HCT116 (cell line): ENCODE measurements around the gene ALOX12B. TPM values are rescaled to one million over a fixed set of nuclear protein-coding genes. Genes with fewer than 3 reads are reported as not detected.

Source experiments
- ATAC-seq: fragments of 200-7000 bp; cut with Tn5 transposase; 2 replicates; pipeline ENCODE4 v1.9.1; 2020; ENCODE audit warnings: mild to moderate bottlenecking, moderate library complexity
- BruUV-seq: library from RNA; stranded (reverse); fragments of 400-500 nt; replicated peaks from 2 replicates; lab custom pipeline; 2021; lab: Mats Ljungman, UMichigan
- CTCF ChIA-PET: fragments of 300-600 bp; sonication (Branson Sonifier 250); formaldehyde crosslinking; loops from one replicate; lab custom pipeline; 2021; ENCODE audit warnings: antibody characterized with exemption; lab: Charles Lee
- POLR2A ChIA-PET: fragments of 300-600, 350-600 bp; sonication (Branson Sonifier 250); formaldehyde crosslinking; loops from one replicate; lab custom pipeline; 2021; ENCODE audit warnings: antibody characterized with exemption; lab: Charles Lee
- RAD21 ChIA-PET, 2 experiments: fragments of 300-600 bp; sonication (Branson Sonifier 250); formaldehyde crosslinking; loops; one replicate each; lab custom pipeline; 2023; ENCODE audit warnings: low total read pairs in 2 of 2; ENCODE audit not compliant: uncharacterized antibody in 2 of 2, unreplicated experiment in 2 of 2, low non-redundant PET in 1 of 2; lab: Charles Lee
- DNase-seq: peaks from one replicate; pipeline ENCODE4 v3.0.0-alpha.2; 2010; ENCODE audit warnings: low read depth, low spot score
- H2AFZ ChIP-seq: fragments of 200-600 bp; shearing (Covaris generic), sonication (generic); 2 replicates; pipeline ENCODE4 v1.6.1; 2017; ENCODE audit warnings: low read depth, mixed run types, mixed read lengths, antibody characterized with exemption, low read length; ENCODE audit not compliant: poor library complexity, severe bottlenecking
- H3K27ac ChIP-seq: 2 replicates; pipeline ENCODE4 v1.5.1; 2012; ENCODE audit warnings: low read depth, low read length
- H3K27me3 ChIP-seq: fragments of 200-600 bp; sonication (generic); 2 replicates; pipeline ENCODE4 v1.6.1; 2016; ENCODE audit warnings: mixed run types, low read length, mixed read lengths; ENCODE audit not compliant: insufficient read depth
- H3K36me3 ChIP-seq, 2 experiments: fragments of 200-500 bp in 1 of 2; fragments of 200-600 bp in 1 of 2; sonication (Bioruptor generic) in 1 of 2; sonication (generic) in 1 of 2; 2 replicates each; pipeline versions ENCODE4 v1.5.1 to v1.6.1; 2014 to 2016; ENCODE audit warnings: low read length in 2 of 2, inconsistent platforms in 1 of 2, mixed read lengths in 1 of 2, mixed run types in 1 of 2; ENCODE audit not compliant: insufficient read depth in 2 of 2, control insufficient read depth in 1 of 2
- H3K4me1 ChIP-seq, 2 experiments: fragments of 200-600 bp in 1 of 2; sonication (generic) in 1 of 2; 2 replicates each; pipeline versions ENCODE4 v1.5.1 to v1.6.1; 2012 to 2017; ENCODE audit warnings: low read length in 2 of 2, inconsistent platforms in 1 of 2, mild to moderate bottlenecking in 1 of 2, mixed read lengths in 1 of 2, mixed run types in 1 of 2, moderate library complexity in 1 of 2; ENCODE audit not compliant: insufficient read depth in 2 of 2, control insufficient read depth in 1 of 2
- H3K4me2 ChIP-seq: fragments of 200-600 bp; sonication (generic); 2 replicates; pipeline ENCODE4 v1.6.1; 2017; ENCODE audit warnings: mixed run types, low read length, mixed read lengths
- H3K4me3 ChIP-seq, 2 experiments: fragments of 200-600 bp in 1 of 2; sonication (generic) in 1 of 2; replicated peaks in 1 of 2; 2 replicates each; pipeline ENCODE4 v1.5.1; 2011 to 2016; ENCODE audit warnings: low read length in 2 of 2, control low read depth in 1 of 2, low read depth in 1 of 2, mild to moderate bottlenecking in 1 of 2, mixed read lengths in 1 of 2, mixed run types in 1 of 2
- H3K79me2 ChIP-seq: fragments of 200-600 bp; sonication (generic); 2 replicates; pipeline ENCODE4 v1.6.1; 2017; ENCODE audit warnings: mild to moderate bottlenecking, mixed run types, low read length, moderate library complexity, mixed read lengths; ENCODE audit not compliant: insufficient read depth
- H3K9ac ChIP-seq: fragments of 200-600 bp; sonication (generic); 2 replicates; pipeline ENCODE4 v1.6.1; 2016; ENCODE audit warnings: low read length, mixed read lengths
- H3K9me2 ChIP-seq: fragments of 200-600 bp; sonication (generic), shearing (Covaris generic); 2 replicates; pipeline ENCODE4 v1.6.1; 2017; ENCODE audit warnings: mixed run types, mild to moderate bottlenecking, moderate library complexity; ENCODE audit not compliant: insufficient read depth
- H3K9me3 ChIP-seq, 2 experiments: fragments of 200-500 bp in 1 of 2; fragments of 200-600 bp in 1 of 2; sonication (Bioruptor generic) in 1 of 2; sonication (generic) in 1 of 2; 2 replicates each; pipeline ENCODE4 v1.6.1; 2014 to 2017; ENCODE audit warnings: low read length in 2 of 2, mixed read lengths in 2 of 2, inconsistent platforms in 1 of 2, low read depth in 1 of 2, mild to moderate bottlenecking in 1 of 2, mixed run types in 1 of 2, moderate library complexity in 1 of 2; ENCODE audit not compliant: control insufficient read depth in 1 of 2, insufficient read depth in 1 of 2
- H4K20me1 ChIP-seq: fragments of 200-600 bp; sonication (generic), shearing (Covaris generic); 2 replicates; pipeline ENCODE4 v1.6.1; 2017; ENCODE audit warnings: mixed run types, mild to moderate bottlenecking, moderate library complexity; ENCODE audit not compliant: insufficient read depth
- CEBPB ChIP-seq: IDR thresholded peaks from 2 replicates; pipeline ENCODE4 v1.6.1; 2012; ENCODE audit warnings: low read depth
- CTCF ChIP-seq, 3 experiments: fragments of 200-600 bp in 1 of 3; sonication (generic) in 1 of 3; IDR thresholded peaks in 2 of 3; conservative IDR thresholded peaks in 1 of 3; 2 replicates each; pipeline ENCODE4 v1.5.1; 2012 to 2017; ENCODE audit warnings: low read depth in 2 of 3, low read length in 2 of 3, antibody characterized with exemption in 1 of 3, borderline replicate concordance in 1 of 3, control low read depth in 1 of 3, mild to moderate bottlenecking in 1 of 3, mixed read lengths in 1 of 3, mixed run types in 1 of 3, moderate library complexity in 1 of 3; ENCODE audit not compliant: insufficient read depth in 1 of 3
- ELF1 ChIP-seq: IDR thresholded peaks from 2 replicates; pipeline ENCODE4 v1.6.1; 2012; ENCODE audit warnings: low read depth, borderline replicate concordance
- FOSL1 ChIP-seq: IDR thresholded peaks from 2 replicates; pipeline ENCODE4 v1.6.1; 2012; ENCODE audit warnings: low read depth
- MAX ChIP-seq: IDR thresholded peaks from 2 replicates; pipeline ENCODE4 v1.6.1; 2012
- RAD21 ChIP-seq: IDR thresholded peaks from 2 replicates; pipeline ENCODE4 v1.6.1; 2012; ENCODE audit warnings: low read depth, mild to moderate bottlenecking
- SP1 ChIP-seq: IDR thresholded peaks from 2 replicates; pipeline ENCODE4 v1.6.1; 2012; ENCODE audit warnings: low read depth
- SRF ChIP-seq: IDR thresholded peaks from 2 replicates; pipeline ENCODE4 v1.6.1; 2012; ENCODE audit warnings: low read depth
- TCF7L2 ChIP-seq: IDR thresholded peaks from 2 replicates; pipeline ENCODE4 v1.7.0; 2011; ENCODE audit warnings: borderline replicate concordance, inconsistent platforms; ENCODE audit not compliant: insufficient read depth, insufficient read length; ENCODE audit errors: extremely low read depth
- YY1 ChIP-seq: IDR thresholded peaks from 2 replicates; pipeline ENCODE4 v1.6.1; 2011; ENCODE audit warnings: low read length, low read depth, moderate library complexity, mild to moderate bottlenecking; ENCODE audit not compliant: insufficient replicate concordance; ENCODE audit errors: extremely low read depth
- ZFX ChIP-seq: fragments of 450-650 bp; IDR thresholded peaks from 2 replicates; pipeline ENCODE4 v1.6.1; 2017
- ZNF274 ChIP-seq: fragments of 200-500 bp; sonication (Bioruptor generic); IDR thresholded peaks from 2 replicates; pipeline ENCODE4 v1.6.1; 2014; ENCODE audit warnings: mild to moderate bottlenecking, low read depth, low read length, inconsistent platforms
- intact Hi-C: fragments of 100-400 bp; cut with micrococcal nuclease; formaldehyde crosslinking; loops from 2 replicates; pipeline ENCODE4 v1.10.0; 2022
- total RNA-seq: library from RNA; stranded (reverse); gene quantifications from one replicate; pipeline ENCODE4 v1.2.1, GENCODE V29; 2021; ENCODE audit not compliant: unreplicated experiment

The ALOX12B gene
- total RNA-seq, 1 experiment from 2014 or later: 3.8 TPM

GRCh38 chr17:8117367-8117979 lies 30.0 kb upstream of the ALOX12B start:
- Histone ChIP-seq H3K4me2 (peak overlapping the region; percentile 98), H3K9ac (peak overlapping the region; percentile 88), H3K9me3 (no peaks in the 10 kb centered on the region), H3K27me3 (no peaks in the 10 kb centered on the region), H3K4me1 (peaks cover 19 to 52% of the 10 kb centered on the region in 2 experiments), H3K4me3 (peak overlapping the region; percentile 52 to 59), H3K9me2 (no peaks in the 10 kb centered on the region), H3K79me2 (no peaks in the 10 kb centered on the region), H3K36me3 (no peaks in the 10 kb centered on the region), H3K27ac (peak overlapping the region; percentile 83), H2AFZ (peak overlapping the region; percentile 1), H4K20me1 (peaks cover 3% of the 10 kb centered on the region; the same call in 1 of the 2 replicates)
- DNase-seq: no peak
- ChIA-PET CTCF (interaction anchor here (1.2 to 4.0 kb wide), 3 partner anchors 23 to 57 kb away, joined by 5 to 26 read pairs (median 12); no protein-coding TSS in a partner anchor), POLR2A (interaction anchor here (0.8 to 4.1 kb wide), 4 partner anchors 14 to 131 kb away, joined by 3 to 43 read pairs (median 11); partner anchors contain the start of genes CTC1 and PFAS), RAD21 (no interaction called here)
- BruUV-seq: no TSS peak
- no peak for TF ChIP-seq CEBPB
- no peak for TF ChIP-seq SP1
- TF ChIP-seq YY1: no peak
- no peak for TF ChIP-seq FOSL1
- TF ChIP-seq TCF7L2: no peak
- TF ChIP-seq MAX: no peak
- no peak for TF ChIP-seq RAD21
- no peak for TF ChIP-seq CTCF (IDR thresholded peaks at IDR 0.05 in 2 of 3, conservative IDR thresholded peaks at IDR 0.05 in 1 of 3; ENCODE audit: borderline replicate concordance in 1 of 3, insufficient read depth in 1 of 3, low read depth in 2 of 3, low read length in 2 of 3)
- TF ChIP-seq ELF1: no peak
- no peak for TF ChIP-seq SRF
- TF ChIP-seq ZNF274: no peak
- TF ChIP-seq ZFX: no peak
- ATAC-seq: no peak
- intact Hi-C loops: loop anchor here (5.0 kb wide), 1 partner anchor 40 kb away; no protein-coding TSS in a partner anchor
